Loucy (cell line): ENCODE results near the gene PER2.

Source experiments
- EZH2phosphoT487 ChIP-seq: fragments of 200-600 bp; IDR thresholded peaks from 2 replicates; pipeline ENCODE4 v1.6.1; 2018; ENCODE audit warnings: antibody characterized with exemption, mild to moderate bottlenecking, moderate library complexity, borderline replicate concordance
- TF ChIP-seq, protein P1 (sequence below): fragments of 200-600 bp; sonication (generic); conservative IDR thresholded peaks from 2 replicates; pipeline ENCODE4 v1.5.1; 2014; ENCODE audit warnings: mild to moderate bottlenecking, antibody characterized with exemption, low read length

DNA sequence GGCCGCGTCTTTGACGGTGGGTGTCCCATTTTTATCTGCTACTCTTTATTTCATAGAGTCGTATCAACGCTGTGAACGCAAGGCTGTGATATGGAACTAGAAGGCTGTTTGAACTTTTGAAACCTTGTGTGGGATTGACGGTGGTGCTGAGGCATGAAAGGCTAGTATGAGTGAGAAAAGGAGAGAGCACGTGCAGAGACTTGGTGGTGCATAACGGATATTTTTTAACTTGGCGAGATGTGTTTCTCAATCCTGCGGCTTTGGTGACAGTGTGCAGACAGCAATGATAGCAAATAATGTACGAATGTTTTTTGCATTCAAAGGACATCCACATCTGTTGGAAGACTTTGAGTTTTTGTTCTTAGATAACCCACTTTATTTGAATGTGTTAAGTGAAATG, 54.8 kb downstream of the PER2 start:
- TF ChIP-seq, protein P1, sequence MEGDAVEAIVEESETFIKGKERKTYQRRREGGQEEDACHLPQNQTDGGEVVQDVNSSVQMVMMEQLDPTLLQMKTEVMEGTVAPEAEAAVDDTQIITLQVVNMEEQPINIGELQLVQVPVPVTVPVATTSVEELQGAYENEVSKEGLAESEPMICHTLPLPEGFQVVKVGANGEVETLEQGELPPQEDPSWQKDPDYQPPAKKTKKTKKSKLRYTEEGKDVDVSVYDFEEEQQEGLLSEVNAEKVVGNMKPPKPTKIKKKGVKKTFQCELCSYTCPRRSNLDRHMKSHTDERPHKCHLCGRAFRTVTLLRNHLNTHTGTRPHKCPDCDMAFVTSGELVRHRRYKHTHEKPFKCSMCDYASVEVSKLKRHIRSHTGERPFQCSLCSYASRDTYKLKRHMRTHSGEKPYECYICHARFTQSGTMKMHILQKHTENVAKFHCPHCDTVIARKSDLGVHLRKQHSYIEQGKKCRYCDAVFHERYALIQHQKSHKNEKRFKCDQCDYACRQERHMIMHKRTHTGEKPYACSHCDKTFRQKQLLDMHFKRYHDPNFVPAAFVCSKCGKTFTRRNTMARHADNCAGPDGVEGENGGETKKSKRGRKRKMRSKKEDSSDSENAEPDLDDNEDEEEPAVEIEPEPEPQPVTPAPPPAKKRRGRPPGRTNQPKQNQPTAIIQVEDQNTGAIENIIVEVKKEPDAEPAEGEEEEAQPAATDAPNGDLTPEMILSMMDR = no peak
- TF ChIP-seq EZH2phosphoT487 = no peak
